HG03159 (cell line): Measurements from ENCODE around the gene MAP3K21.
A peak's percentile ranks its signal among the peaks of the same experiment; 100 is the strongest.

ENCODE experiments used
- ATAC-seq: cut with Tn5 transposase; IDR thresholded peaks from one replicate; pipeline ENCODE4 v1.9.1; 2021; ENCODE audit warnings: mild to moderate bottlenecking, moderate library complexity; ENCODE audit not compliant: unreplicated experiment

MAP3K21 gene

GRCh38 chr1:233327651-233328141 lies at the start of gene MAP3K21:
MAP3K21 (plus strand) TSS chr1:233327724; CDS start chr1:233328029, 305 bp downstream.
- ATAC-seq, result peak; percentile 39

DNA sequence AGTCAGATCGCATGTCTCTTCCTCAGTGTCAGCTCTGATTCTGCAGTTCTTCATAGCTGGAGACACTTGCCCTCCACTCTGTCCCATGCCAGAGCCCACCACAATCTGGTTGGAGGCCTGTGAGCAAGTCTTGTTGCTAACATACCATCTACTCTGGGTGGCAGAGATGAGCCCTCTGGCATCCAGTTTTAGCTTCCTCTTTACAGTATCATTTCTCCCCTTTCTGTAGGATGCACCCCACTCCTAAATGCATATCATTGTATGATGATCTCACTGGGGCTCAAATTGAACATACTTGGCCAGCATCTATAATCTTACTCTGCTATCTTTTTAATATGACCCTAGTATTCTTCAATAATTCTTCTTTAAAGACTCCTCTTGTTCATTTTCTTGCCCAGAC lies 48.9 kb upstream of the MAP3K21 start:
- no peak for ATAC-seq

- no peak for ATAC-seq
These were observed 47.6 kb upstream of the MAP3K21 start for GRCh38 chr1:233279971-233280370.

- peak; percentile 84 for ATAC-seq
These were observed 45.6 kb upstream of the MAP3K21 start for GRCh38 chr1:233281711-233282581.

- ATAC-seq, result peak; percentile 5
These were observed 45.0 kb upstream of the MAP3K21 start for GRCh38 chr1:233282582-233282886.

- no peak for ATAC-seq
These were observed 37.8 kb upstream of the MAP3K21 start for GRCh38 chr1:233289676-233290075.

DNA sequence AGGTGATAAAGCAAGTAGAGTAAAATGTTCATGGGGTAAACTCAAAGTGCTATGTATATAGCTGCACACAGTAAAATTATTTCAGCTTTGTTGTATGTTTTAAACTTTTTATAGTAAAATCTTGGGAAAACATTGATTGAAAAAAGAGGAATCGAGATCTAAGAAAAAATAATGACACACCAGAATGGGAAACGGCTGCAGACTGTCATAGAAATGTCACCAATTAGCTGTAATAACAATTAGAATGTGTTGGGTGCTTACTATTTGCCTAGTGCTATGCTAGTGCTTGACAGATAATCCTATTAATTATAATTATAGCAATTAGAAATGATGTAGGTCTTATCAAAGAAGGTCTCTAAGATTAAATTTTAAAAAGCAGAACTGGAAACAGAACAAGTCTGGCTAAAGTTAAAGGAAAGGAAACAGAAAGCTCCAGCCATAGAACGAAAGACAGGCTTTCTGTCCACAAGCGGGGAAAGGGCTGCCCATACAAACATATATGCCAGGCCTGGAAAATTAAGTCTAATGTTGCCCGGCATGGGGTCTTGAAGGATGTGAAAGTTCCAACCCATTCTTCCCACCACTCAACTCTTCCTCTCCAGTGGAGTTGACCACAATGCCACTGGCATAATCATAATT lies 37.0 kb upstream of the MAP3K21 start:
- ATAC-seq, result no peak

DNA sequence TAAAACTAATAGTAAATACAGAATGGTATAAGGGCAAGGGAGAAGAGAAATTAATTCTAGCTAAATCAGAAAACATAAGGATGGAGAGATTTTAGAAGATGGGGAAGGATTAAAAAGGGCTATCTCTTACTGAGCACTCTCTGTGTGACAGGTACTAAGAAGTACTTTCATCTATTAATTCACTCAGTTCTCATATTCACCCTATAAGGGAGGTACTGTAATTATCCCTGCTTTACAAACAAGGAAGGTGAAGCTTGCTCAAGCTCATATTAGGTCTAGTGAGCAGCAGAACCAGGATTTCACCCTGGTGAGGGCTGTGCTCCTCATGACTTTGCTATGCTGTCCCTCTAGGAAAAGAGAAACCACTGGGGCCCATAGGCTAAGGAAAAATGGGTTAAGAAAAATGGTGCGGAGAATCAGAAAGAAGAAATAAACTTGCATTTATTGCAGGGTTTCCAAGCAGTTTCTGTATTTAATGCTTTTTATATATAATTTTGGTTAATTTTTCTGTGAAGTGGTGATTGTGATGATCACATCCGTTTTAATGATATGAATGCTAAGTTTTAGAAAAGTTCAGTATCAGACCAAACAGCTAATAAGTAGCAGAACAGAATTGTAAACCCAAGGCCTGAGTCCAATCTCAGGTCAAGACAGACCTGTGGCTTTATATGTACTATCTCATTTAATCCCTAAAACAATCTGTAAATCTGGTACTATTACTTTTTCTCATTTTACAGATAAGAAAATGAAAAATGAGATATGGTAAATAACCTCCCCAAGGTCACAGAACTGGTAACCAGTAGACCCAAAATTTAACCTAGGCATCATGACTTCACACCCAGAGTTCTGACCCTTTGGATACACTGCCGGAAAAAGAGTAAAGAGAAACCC lies 33.7 kb upstream of the MAP3K21 start:
- no peak for ATAC-seq

GRCh38 chr1:233294913-233295236 lies 32.6 kb upstream of the MAP3K21 start:
- ATAC-seq, result peak; percentile 37

GRCh38 chr1:233295237-233295974 lies 32.1 kb upstream of the MAP3K21 start, which contains the start of gene PCNX2:
PCNX2 (minus strand) TSS chr1:233295725; CDS start chr1:233295478, 247 bp downstream.
- peak; percentile 84 for ATAC-seq

DNA sequence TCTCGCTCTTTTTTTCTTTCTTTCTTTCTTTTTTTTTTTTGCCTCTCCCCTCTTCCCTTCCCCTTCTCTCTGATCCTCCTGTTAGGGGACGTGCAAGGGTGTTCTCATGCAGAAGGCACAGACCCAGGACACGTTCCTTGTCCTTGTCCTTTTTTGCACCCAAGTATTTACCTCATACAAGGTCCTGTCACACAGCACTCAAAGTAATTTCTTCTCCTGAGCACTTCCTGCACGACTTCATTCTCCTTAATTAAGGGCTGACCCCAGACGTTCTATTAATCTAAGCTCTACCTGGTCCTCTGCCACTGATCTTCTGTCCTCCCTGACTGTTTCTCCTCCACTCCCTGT lies 31.6 kb upstream of the MAP3K21 start:
- ATAC-seq, result no peak

GRCh38 chr1:233299450-233299849 lies 28.1 kb upstream of the MAP3K21 start:
- no peak for ATAC-seq

DNA sequence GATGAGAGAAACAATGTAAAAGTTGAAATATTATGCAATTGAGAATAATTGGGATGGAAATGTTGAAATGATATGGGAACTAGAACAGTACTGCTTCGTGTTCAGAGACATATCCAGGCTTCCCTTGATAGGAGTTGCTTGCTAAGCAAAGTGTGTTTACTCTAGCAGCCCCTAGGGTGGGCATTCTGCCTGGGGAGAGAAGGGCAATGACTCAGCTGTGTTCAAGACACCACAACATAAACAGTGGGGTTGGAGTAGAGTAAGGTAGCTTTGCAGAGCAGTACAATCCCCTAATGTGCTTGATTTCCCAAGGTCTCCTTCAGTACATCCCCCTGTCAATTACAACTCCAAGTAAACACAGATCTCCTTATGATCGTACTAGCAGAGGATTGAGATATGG lies 27.2 kb upstream of the MAP3K21 start:
- ATAC-seq, result no peak

GRCh38 chr1:233304489-233305102 lies 22.9 kb upstream of the MAP3K21 start:
- no peak for ATAC-seq

DNA sequence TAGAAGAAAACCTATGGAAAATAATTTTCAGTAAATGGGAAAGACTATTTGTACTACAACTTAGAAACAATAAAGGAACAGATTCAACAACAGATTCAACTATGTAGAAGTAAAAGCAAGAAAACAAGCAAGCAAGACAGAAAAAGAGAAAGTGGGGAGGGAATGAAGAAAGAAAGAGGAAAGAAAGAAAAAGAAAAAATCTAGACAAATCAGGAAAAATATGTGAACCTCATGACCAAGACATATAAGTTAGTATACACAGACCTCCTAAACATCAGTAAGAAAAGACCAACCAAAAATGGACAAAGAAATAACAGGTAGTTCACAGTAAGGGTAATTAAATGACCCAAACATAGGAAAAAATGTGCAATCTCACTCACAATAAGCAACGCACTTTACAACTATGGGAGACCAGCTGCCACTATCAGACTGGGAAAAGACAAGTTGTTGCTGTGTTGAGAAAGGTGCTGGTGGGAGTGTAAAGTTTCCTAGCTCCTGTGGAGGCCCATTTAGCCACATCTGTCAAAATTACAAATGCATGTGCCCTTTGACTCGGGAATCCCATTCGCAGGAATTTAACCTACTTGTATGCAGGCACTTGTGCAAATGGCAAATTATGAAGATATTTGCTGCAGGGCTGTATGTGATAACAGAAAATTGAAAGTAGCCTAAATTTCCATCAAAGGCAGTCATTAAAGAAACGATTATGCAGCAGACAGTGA lies 13.9 kb upstream of the MAP3K21 start:
- ATAC-seq, result no peak

GRCh38 chr1:233315718-233316301 lies 11.7 kb upstream of the MAP3K21 start:
- ATAC-seq, result no peak

- no peak for ATAC-seq
These were observed 11.1 kb upstream of the MAP3K21 start for GRCh38 chr1:233316473-233316872.

DNA sequence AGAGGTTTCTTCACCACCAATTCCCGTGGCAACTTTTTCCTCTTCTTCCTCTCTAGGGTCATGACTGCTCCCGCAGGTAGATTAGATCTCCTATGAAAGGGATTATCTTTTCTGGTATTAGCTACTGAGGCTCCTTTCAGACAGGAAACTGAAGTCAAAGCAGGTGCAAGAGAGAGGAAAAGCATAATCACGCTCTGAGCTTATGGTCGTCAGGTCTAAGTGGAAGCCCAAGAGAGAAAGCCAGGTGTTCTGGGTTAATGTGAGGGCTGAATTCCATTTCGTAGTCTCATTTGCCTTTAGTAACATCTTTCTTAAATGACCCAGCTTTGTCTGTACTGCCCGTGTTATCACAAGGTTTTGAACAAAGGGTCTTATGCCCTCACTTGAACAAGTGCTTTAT lies 8.3 kb upstream of the MAP3K21 start:
- no peak for ATAC-seq

DNA sequence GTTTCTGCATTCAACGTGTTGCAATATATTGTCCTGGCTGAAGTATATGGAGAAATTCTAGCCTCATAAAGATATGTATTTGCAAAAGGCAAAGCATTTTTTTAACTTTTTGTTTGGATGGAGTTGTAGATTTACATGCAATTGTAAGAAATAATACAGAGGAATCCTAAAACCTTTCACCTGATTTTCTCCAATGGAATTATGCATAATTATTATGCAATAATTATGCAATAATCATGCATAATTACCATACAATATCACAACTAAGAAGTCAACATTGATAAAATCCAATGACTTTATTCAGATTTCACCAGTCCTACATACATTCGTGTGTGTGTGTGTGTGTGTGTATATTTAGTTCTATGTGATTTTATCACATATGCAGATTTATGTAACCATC lies 7.5 kb upstream of the MAP3K21 start:
- no peak for ATAC-seq
